NCI-H345 treated with DMSO at 0.1 percent for 48 hours (cell line): ENCODE results near the gene BASP1.
"Not testable (repeated sequence)": the region's sequence is repeated elsewhere in the genome, so short reads cannot be mapped to it uniquely, and the experiment has no call there.

Experiments
- DNase-seq: peaks from one replicate; lab custom pipeline; 2025; ENCODE audit not compliant: unreplicated experiment; lab: John Stamatoyannopoulos, UW

Gene BASP1

GRCh38 chr5:17315710-17316221 lies 98.3 kb downstream of the BASP1 start:
- no peak for DNase-seq

GRCh38 chr5:17316970-17317459 lies 99.6 kb downstream of the BASP1 start:
- DNase-seq: no peak

GRCh38 chr5:17317473-17317872 lies 100.0 kb downstream of the BASP1 start:
- no peak for DNase-seq

- DNase-seq: not testable (repeated sequence)
Measured at GRCh38 chr5:17319095-17319494, 101.7 kb downstream of the BASP1 start.

GRCh38 chr5:17325770-17326599 lies 108.6 kb downstream of the BASP1 start:
- no peak for DNase-seq
